Epithelial cell of prostate (primary cell): ENCODE results near the gene UNC13D.
"Not testable (repeated sequence)": the region's sequence is repeated elsewhere in the genome, so short reads cannot be mapped to it uniquely, and the experiment has no call there.

Experiments
- DNase-seq: peaks from one replicate; pipeline ENCODE4 v3.0.0-alpha.2; 2011; ENCODE audit warnings: low read depth, low spot score
- H3K27ac ChIP-seq: fragments of 450-650 bp; 2 replicates; pipeline ENCODE4 v1.5.1; 2017; ENCODE audit warnings: mild to moderate bottlenecking

Gene UNC13D

DNA sequence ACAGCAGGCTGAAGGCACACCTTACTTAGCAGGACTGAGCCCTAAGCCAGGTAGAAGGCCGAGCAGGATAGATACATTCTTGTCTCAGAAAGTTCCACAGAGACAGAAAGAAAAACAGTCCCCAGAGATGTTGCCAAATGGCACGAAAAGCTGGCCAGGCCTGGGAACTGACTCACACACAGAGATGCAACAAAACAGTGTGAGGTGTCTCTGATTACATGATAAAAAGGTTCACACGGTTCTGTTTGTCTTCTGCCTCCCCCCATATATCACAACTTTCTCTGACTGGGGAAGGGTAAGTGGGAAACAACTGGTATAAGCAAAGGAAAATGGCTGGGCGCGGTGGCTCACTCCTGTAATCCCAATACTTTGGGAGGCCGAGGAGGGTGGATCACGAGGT is 9.2 kb upstream of the UNC13D start:
- no peak for DNase-seq
- H3K27ac ChIP-seq = peak overlapping the region; percentile 83

- DNase-seq, H3K27ac ChIP-seq: not testable (repeated sequence)
Measured at GRCh38 chr17:75851693-75851991, 7.4 kb upstream of the UNC13D start.

- H3K27ac ChIP-seq = no peak overlapping the region
- DNase-seq = no peak
Measured at GRCh38 chr17:75850928-75851692, 6.9 kb upstream of the UNC13D start.

GRCh38 chr17:75849724-75850123 is 5.5 kb upstream of the UNC13D start:
- no peak for DNase-seq

DNA sequence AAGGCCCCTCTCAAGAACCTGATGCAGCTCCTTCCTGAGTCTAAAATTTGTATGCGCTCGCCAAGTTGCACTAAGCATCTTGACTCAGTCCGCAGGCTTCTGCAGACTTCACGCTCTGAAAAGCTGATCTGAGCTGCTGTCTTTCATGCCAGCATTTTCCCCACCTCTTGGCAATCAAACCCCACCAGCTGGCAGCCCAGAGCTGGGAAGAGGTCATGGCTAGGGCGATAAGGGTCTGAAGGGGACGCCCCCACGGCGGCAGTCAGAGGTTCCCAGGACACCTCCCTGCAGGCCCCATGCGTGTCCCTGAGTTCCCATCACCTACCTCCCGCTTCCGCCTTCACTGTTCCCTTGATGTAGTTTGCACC is 5.1 kb upstream of the UNC13D start:
- H3K27ac ChIP-seq = no peak overlapping the region
- no peak for DNase-seq

More at GRCh38 chr17:75849724-75850123, 5.5 kb upstream of the UNC13D start:
- H3K27ac ChIP-seq = no peak overlapping the region

DNA sequence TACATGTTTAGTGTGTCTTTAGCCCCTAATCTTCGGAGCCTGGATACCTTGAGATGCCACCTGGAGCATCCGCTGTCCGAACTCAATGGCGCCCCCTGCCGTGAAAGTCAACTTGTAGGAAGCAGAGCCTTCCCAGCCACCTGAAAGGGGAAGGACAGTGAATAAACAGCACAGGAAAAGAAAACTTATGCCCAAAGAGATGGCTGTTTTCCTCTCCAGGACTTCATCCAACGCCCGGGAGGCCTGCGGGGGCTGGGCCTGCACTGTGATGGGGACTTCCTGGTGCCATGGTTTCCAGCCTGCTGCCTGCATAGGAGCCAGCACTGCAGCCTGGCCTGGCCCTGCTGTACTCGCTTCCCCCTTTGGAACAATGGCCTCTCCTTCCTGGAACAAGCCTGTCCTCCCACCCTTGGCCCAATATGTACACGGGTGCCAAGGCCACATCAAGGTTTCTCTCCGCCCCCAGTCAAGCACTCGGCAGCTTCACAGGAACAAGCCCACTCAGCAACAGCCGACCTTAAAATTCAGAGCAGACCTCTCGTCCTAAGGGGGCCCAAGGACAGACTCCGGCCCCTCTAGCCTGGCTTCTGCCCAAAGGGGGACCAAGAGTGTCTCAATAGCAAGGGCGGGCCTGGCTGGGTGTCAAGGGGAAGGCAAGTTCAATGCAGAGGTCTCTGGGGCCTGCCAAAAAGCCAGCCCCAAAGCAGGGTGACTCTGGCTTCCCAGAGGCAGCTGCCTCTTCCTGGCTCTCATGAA is 4.5 kb upstream of the UNC13D start:
- DNase-seq = no peak
- H3K27ac ChIP-seq = no peak overlapping the region

DNA sequence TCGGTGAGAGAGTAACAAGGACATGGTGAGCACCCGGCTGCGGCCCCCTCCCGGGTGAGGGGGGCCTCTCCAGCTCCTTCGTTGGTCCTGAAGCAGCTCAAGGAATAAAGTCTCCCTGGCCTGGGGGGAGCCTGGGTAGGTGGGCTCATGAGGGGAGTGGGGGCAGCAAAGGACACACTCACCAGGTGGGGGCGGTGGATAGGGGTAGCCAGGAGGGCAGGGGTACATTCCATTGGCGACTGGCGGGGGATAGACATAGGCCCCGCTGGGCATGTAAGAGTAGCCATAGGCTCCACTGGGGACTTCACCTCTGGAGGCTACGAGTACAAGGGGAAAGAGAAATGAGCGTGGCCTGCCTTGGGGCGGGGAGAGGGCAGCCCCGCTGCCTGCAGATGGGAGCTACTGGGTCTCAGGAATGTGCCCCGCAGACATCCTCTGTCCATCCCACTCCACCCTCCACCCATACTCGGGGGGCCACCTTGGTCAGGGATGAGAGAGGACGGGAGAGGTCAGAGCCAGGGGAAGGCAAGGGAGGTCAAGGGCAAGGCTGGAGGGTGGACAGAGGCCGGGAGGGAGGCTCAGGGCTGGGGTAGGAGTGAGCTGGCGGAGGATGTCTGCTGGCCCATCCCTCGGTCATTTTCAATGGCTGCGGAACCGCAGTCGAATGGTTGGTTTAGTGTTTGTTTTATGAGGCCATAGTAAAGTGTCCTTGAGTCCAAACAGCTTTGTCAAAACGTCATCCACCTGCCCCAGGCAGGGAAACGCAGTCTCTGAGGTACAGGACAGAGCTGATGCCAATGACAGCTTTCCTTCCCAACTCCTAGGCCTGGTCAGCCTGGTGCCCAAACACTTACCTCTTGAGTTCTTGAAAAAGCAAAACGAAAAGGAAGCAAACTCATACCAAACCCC is 3.7 kb upstream of the UNC13D start:
- no peak overlapping the region for H3K27ac ChIP-seq

GRCh38 chr17:75846692-75847613 is 2.7 kb upstream of the UNC13D start:
- H3K27ac ChIP-seq = peak overlapping the region; percentile 87
- no peak for DNase-seq

More for the DNA sequence above, 3.7 kb upstream of the UNC13D start:
- no peak for DNase-seq

- DNase-seq = no peak
- peak overlapping the region; percentile 87 for H3K27ac ChIP-seq
Measured at GRCh38 chr17:75845933-75846691, 1.9 kb upstream of the UNC13D start.

- H3K27ac ChIP-seq = peak overlapping the region; percentile 87
- DNase-seq = peak; percentile 53
Measured at GRCh38 chr17:75845058-75845711, 981 bp upstream of the UNC13D start.

DNA sequence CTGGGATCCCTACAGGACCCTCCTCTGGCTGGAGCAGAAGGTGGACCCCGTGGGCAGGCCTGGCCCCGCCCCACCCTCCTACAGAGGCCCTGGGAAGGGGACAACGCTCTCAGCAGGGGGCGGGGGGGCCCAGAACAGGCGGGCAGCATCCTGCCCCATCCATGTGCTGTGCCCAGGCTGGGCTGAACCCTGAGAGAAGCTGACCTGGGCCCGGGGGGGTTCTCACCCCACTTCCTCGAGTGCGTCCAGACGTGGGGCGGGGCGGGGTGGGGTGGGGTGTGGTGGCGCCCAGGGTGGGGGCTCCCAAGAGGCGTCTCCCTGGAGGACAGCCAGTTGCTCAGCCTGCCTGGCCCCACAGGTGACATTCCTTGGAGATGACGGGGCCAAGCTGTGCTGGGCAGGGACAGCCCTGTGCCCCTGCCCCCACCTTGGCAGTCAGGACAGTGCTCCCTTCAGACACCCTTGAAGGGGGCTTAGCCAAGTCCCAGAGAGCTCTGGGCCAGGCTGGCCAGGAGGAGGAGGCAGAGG is 390 bp upstream of the UNC13D start:
- peak overlapping the region; percentile 87 for H3K27ac ChIP-seq
- peak; percentile 41 for DNase-seq

- H3K27ac ChIP-seq = no peak overlapping the region
- DNase-seq = no peak
Measured at GRCh38 chr17:75842963-75843576, 1.1 kb downstream of the UNC13D start.

- H3K27ac ChIP-seq = no peak overlapping the region
- DNase-seq = no peak
Measured at GRCh38 chr17:75842411-75842810, 1.8 kb downstream of the UNC13D start.

DNA sequence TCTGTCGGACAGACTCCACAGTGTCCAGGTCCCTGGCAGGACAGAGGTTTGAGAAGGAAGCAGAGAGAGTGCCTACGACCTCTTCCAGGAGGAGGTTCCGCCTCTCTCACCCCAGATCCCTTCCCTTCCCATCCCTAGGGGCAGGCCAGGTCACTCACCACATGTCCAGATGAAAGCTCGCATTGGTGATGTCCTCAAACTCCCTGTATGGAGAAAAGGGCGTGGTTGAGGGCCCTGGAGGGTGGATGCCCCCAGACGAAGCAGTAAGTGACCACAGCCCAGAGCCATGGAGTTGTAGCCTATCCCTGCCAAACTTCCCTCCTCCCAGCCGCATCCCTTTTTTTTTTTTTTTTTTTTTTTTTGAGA is 3.4 kb downstream of the UNC13D start:
- no peak overlapping the region for H3K27ac ChIP-seq
- no peak for DNase-seq

DNA sequence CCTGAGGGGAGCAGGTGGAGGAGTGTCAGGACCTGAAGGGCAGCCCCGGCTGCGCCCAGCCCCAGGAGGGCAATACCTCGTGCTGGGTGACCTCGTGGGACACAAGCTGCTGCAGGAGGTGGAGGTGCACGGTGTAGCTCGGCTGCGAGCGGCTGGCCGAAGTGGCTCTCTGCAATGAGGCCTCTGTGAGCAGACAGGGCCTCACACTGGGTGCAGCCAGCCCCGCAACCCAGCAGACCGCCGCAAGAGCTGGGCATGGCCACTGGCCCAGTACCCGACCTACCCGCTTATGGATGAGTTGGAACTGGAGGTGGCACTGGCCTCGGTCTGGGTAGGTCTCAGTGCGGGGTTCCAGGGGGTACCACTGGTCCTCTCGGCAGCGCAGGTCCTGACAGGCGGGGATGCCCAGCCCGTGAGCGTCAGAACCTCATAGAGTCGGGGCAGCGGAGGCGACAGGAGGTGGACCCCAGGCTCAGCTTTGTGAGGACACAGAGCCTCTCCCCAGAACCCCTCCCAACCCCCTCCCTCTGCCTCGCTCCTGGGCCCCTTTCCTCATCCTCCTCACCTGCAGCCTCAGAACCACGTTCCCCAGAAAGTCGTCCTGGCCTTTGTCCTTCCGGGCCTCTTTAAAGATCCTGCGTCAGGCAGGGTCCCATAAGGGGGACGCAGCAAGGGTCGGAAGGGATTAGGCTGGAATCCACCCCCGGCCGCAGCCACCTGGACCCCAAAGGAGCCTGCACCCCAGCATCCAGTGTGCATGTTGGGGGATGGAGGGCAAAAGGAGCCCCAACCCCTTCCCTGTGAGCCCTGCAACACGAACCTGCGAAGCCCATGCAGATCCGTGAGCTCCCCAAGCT is 4.0 kb downstream of the UNC13D start:
- peak overlapping the region; percentile 20 for H3K27ac ChIP-seq
- no peak for DNase-seq

GRCh38 chr17:75838410-75838809 is 5.8 kb downstream of the UNC13D start:
- no peak overlapping the region for H3K27ac ChIP-seq
- DNase-seq = no peak

DNA sequence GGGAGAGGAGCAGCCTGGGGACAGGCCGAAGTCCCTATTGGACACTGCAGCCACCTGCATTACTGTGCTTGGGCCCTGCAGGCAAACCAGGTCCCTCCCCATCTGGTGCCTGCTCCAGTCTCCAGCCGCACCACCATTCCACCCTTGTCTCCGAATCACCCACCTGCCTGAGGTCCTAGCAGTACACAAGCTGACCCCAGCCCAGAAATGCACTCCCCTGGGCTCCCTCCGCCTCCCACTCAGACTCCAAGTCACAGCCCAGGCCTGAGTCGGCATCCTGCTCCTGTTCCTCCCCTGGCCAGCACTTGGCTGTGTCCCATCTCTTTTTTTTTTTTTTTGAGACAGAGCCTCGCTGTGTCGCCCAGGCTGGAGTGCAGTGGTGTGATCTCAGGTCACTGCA is 6.3 kb downstream of the UNC13D start:
- no peak overlapping the region for H3K27ac ChIP-seq
- DNase-seq = no peak
